ENCODE results near the gene PROSER3.

Gene PROSER3

DNA sequence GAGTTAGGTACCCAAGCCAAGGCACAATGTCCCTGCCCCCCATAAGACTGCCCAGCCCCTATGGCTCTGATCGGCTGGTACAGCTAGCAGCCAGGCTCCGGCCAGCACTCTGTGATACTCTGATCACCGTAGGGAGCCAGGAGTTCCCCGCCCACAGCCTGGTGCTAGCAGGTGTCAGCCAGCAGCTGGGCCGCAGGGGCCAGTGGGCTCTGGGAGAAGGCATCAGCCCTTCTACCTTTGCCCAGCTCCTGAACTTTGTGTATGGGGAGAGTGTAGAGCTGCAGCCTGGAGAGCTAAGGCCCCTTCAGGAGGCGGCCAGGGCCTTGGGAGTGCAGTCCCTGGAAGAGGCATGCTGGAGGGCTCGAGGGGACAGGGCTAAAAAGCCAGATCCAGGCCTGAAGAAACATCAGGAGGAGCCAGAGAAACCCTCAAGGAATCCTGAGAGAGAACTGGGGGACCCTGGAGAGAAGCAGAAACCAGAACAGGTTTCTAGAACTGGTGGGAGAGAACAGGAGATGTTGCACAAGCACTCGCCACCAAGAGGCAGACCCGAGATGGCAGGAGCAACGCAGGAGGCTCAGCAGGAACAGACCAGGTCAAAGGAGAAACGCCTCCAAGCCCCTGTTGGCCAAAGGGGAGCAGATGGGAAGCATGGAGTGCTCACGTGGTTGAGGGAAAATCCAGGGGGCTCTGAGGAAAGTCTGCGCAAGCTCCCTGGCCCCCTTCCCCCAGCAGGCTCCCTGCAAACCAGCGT lies 43.2 kb upstream of the PROSER3 start:
- no peak for TF ChIP-seq CTCF (IDR thresholded peaks at IDR 0.05; ENCODE audit: low read depth, low read length)
- H3K4me3 ChIP-seq (ENCODE audit: low read depth, low read length), result no peak overlapping the region

- no peak overlapping the region for H3K4me3 ChIP-seq (ENCODE audit: low read depth, low read length)
- no peak for TF ChIP-seq CTCF (IDR thresholded peaks at IDR 0.05; ENCODE audit: low read depth, low read length)
Measured at GRCh38 chr19:35715355-35715809, 42.6 kb upstream of the PROSER3 start.

GRCh38 chr19:35715981-35716800 lies 41.8 kb upstream of the PROSER3 start:
- no peak for TF ChIP-seq CTCF (IDR thresholded peaks at IDR 0.05; ENCODE audit: low read depth, low read length)
- H3K4me3 ChIP-seq (ENCODE audit: low read depth, low read length), result peak overlapping the region; percentile 78

GRCh38 chr19:35716801-35717664 lies 40.9 kb upstream of the PROSER3 start:
- peak; percentile 90 for TF ChIP-seq CTCF (IDR thresholded peaks at IDR 0.05; ENCODE audit: low read depth, low read length)

GRCh38 chr19:35717665-35718344 lies 40.2 kb upstream of the PROSER3 start, which contains the start of gene KMT2B:
Gene KMT2B (plus strand): TSS chr19:35718003. CDS start chr19:35718019, 16 bp downstream.
- peak within 1 kb of the TSS; percentile 89 for H3K4me3 ChIP-seq (ENCODE audit: low read depth, low read length)
- TF ChIP-seq CTCF (IDR thresholded peaks at IDR 0.05; ENCODE audit: low read depth, low read length), result no peak

More at GRCh38 chr19:35716801-35717664, 40.9 kb upstream of the PROSER3 start:
- peak overlapping the region; percentile 78 for H3K4me3 ChIP-seq (ENCODE audit: low read depth, low read length)

- H3K4me3 ChIP-seq (ENCODE audit: low read depth, low read length), result peak overlapping the region; percentile 89
- no peak for TF ChIP-seq CTCF (IDR thresholded peaks at IDR 0.05; ENCODE audit: low read depth, low read length)
Measured at GRCh38 chr19:35718345-35719041, 39.5 kb upstream of the PROSER3 start.

Measured in WI38 (cell line).